Activated CD4-positive, alpha-beta T cell treated with anti-CD3 and anti-CD28 coated beads for 4 hours (primary cell): ENCODE data around the gene UBXN1.
"Not testable (repeated sequence)": the region's sequence is repeated elsewhere in the genome, so short reads cannot be mapped to it uniquely, and the experiment has no call there.

Source experiments
- DNase-seq, 2 donors: peaks; one replicate each; pipeline ENCODE4 v3.0.0-alpha.2; 2020

Gene UBXN1

GRCh38 chr11:62671236-62671607, 7.7 kb downstream of the UBXN1 start:
- DNase-seq = peak in 1 of 2 donors; percentile 24

- DNase-seq = no peak
Measured at GRCh38 chr11:62669420-62670161, 9.3 kb downstream of the UBXN1 start.

- DNase-seq = no peak
Measured at GRCh38 chr11:62667460-62667859, 11.4 kb downstream of the UBXN1 start.

GRCh38 chr11:62666259-62666926, 12.5 kb downstream of the UBXN1 start:
- no peak for DNase-seq

- DNase-seq = peak; percentile 64 to 74
Measured at GRCh38 chr11:62665599-62666258, 13.1 kb downstream of the UBXN1 start.

GRCh38 chr11:62665075-62665598, 13.7 kb downstream of the UBXN1 start, which contains the start of the genes C11orf98 and CSKMT:
C11orf98 (minus strand) TSS chr11:62665210; CDS start chr11:62665169, 41 bp downstream.
CSKMT (plus strand) TSS chr11:62665312; CDS start chr11:62665880, 568 bp downstream.
- peak; percentile 96 for DNase-seq

- peak in 1 of 2 donors; percentile 41 for DNase-seq
Measured at GRCh38 chr11:62664405-62665074, 14.3 kb downstream of the UBXN1 start.

- no peak for DNase-seq
Measured at GRCh38 chr11:62656796-62657429, 22.0 kb downstream of the UBXN1 start.

- no peak for DNase-seq
Measured at GRCh38 chr11:62654297-62654696, 24.6 kb downstream of the UBXN1 start.

GRCh38 chr11:62652161-62653006, 26.5 kb downstream of the UBXN1 start:
- no peak for DNase-seq

- DNase-seq = not testable (repeated sequence)
Measured at GRCh38 chr11:62650283-62650682, 28.6 kb downstream of the UBXN1 start.

- no peak for DNase-seq
Measured at GRCh38 chr11:62649486-62649885, 29.4 kb downstream of the UBXN1 start.

- DNase-seq = no peak
Measured at GRCh38 chr11:62648967-62649364, 29.9 kb downstream of the UBXN1 start.

- DNase-seq = no peak
Measured at GRCh38 chr11:62648185-62648966, 30.5 kb downstream of the UBXN1 start.

- no peak for DNase-seq
Measured at GRCh38 chr11:62647609-62648005, 31.3 kb downstream of the UBXN1 start.

- DNase-seq = no peak
Measured at GRCh38 chr11:62646825-62647608, 31.9 kb downstream of the UBXN1 start.

- peak; percentile 99 to 100 for DNase-seq
Measured at GRCh38 chr11:62645946-62646824, 32.7 kb downstream of the UBXN1 start, which contains the start of gene GANAB. GANAB (minus strand) TSS chr11:62646613; CDS start chr11:62646599, 14 bp downstream.

GRCh38 chr11:62645671-62645945, 33.3 kb downstream of the UBXN1 start:
- no peak for DNase-seq

GRCh38 chr11:62644220-62644619, 34.7 kb downstream of the UBXN1 start:
- DNase-seq = no peak
